Cardiac muscle cell (in vitro differentiated cells and primary cell): ENCODE data around the gene FHOD3. TPM values are rescaled to one million over a fixed set of nuclear protein-coding genes. Genes with fewer than 3 reads are reported as not detected.
A peak's percentile ranks its signal among the peaks of the same experiment; 100 is the strongest.

Experiments
- DNase-seq, 2 donors: peaks; one replicate each; pipeline versions ENCODE4 v3.0.0 to v3.0.0-alpha.2; 2010 to 2017; ENCODE audit warnings: low read depth in 1 of 2, low spot score in 1 of 2
- H3K27ac ChIP-seq: fragments of 200-600 bp; sonication (generic); 2 replicates; pipeline ENCODE4 v1.5.1; 2016
- H3K27me3 ChIP-seq: fragments of 200-600 bp; sonication (generic); 2 replicates; pipeline ENCODE4 v1.6.0; 2016; ENCODE audit warnings: control low read depth
- H3K36me3 ChIP-seq: fragments of 200-600 bp; sonication (generic); 2 replicates; pipeline ENCODE4 v1.5.1; 2016; ENCODE audit warnings: control low read depth
- H3K4me1 ChIP-seq: fragments of 200-600 bp; sonication (generic); 2 replicates; pipeline ENCODE4 v1.8.1; 2017; ENCODE audit warnings: low read depth, mild to moderate bottlenecking, mixed run types
- H3K4me3 ChIP-seq: fragments of 200-600 bp; sonication (generic); 2 replicates; pipeline ENCODE4 v1.5.1; 2016; ENCODE audit warnings: mild to moderate bottlenecking
- H3K9me3 ChIP-seq: fragments of 200-600 bp; sonication (generic); 2 replicates; pipeline ENCODE4 v1.5.1; 2017; ENCODE audit warnings: low read depth, mild to moderate bottlenecking, control low read depth
- CTCF ChIP-seq: IDR thresholded peaks from 2 replicates; pipeline ENCODE4 v1.5.1; 2012; ENCODE audit warnings: low read depth, mild to moderate bottlenecking, low read length
- polyA plus RNA-seq: library from polyadenylated mRNA; unstranded; fragments of >200 nt; fragmentation: Nextera tagmentation; extraction: Ambion mirVana; gene quantifications from 2 replicates; pipeline ENCODE4 v1.2.1, GENCODE V29; 2016
- total RNA-seq: library from RNA; depleted of rRNA; stranded (reverse); fragments of >200 nt; gene quantifications from 2 replicates; pipeline ENCODE4 v1.2.3, GENCODE V29; 2016

The FHOD3 gene
- total and polyA plus RNA-seq, 2 experiments from 2014 or later = 127 to 347 TPM

GRCh38 chr18:36401462-36401861 is 103.9 kb downstream of the FHOD3 start:
- no peak for DNase-seq
- Histone ChIP-seq H3K36me3 (no peaks in the 10 kb centered on the region), H3K9me3 (no peaks in the 10 kb centered on the region), H3K4me3 (no peak overlapping the region), H3K4me1 (peaks cover 46% of the 10 kb centered on the region), H3K27me3 (no peaks in the 10 kb centered on the region), H3K27ac (no peak overlapping the region)
- no peak for TF ChIP-seq CTCF

GRCh38 chr18:36402765-36403396 is 105.4 kb downstream of the FHOD3 start:
- H3K9me3 ChIP-seq = no peaks in the 10 kb centered on the region
- H3K27me3 ChIP-seq = no peaks in the 10 kb centered on the region
- no peak overlapping the region for H3K4me3 ChIP-seq
- peak in 1 of 2 donors; percentile 94 for DNase-seq
- peak; percentile 12 for TF ChIP-seq CTCF
- peak overlapping the region; percentile 20 for H3K27ac ChIP-seq
- H3K36me3 ChIP-seq = no peaks in the 10 kb centered on the region
- peaks cover 40% of the 10 kb centered on the region for H3K4me1 ChIP-seq

DNA sequence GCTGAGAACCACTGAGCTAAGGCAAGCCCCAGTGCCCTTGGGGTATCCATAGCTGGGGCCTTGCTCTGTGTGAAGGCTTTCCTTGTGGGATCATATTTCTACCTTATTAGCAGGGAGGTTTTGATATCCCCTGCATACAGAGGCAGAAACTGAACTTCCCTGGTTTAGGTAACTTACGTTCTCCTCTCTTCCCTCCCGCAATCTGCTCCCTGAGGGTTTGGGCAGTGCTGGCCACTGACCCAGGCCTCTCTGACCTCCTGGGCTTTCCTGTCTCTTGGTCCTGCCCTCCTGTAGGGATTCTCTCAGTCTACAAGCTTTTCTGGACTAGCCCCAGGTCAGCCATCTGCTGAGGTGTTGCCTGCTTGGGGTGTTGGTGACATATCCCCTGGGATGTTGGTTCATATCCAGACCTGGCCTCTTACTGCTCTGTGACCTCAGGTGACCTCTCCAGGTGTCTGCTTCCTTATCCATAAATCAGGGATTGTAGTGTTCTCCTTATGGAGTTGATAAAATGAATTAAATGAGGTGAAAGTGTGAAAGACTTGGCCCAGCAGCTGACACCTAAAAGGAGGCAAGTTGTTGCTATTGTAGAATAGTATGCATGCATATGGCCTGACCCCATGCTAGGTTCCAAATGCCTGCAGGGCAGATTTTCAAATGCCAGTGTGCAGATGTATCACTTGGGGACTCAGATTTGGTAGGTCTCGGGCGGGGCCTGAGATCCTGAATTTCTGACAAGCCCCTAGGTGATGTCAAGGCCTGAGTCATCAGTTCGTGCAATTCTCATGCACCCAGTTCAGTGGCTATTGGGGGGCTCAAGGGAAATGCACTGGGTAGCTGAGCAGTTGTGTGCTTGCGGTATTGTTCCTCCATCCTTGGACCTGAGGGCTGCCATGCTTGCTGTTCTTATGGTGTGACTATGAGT is 106.6 kb downstream of the FHOD3 start:
- no peak for TF ChIP-seq CTCF
- Histone ChIP-seq H3K4me1 (peaks cover 40% of the 10 kb centered on the region), H3K36me3 (no peaks in the 10 kb centered on the region), H3K4me3 (no peak overlapping the region), H3K27ac (peak overlapping the region; percentile 21), H3K9me3 (no peaks in the 10 kb centered on the region), H3K27me3 (no peaks in the 10 kb centered on the region)
- DNase-seq = no peak

DNA sequence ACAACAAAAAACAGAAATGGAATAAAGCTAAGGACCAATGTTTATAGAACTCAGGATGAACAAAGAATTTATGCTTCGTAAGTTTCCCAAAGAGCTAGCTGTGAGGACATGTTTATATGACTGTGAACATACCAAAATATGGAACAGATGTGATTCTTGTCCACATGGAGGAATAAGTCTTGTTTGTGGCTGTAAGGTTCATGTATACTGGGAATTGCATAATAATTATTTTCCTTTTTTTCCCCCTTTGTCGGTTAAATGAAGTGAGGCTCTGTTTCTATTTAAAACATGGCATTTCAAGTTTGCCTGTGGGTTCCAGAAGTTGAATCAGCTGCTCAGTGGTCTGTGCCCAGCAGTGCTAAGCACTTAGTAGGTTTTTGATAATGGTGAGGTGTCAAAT is 108.1 kb downstream of the FHOD3 start:
- no peak for TF ChIP-seq CTCF
- Histone ChIP-seq H3K27me3 (no peaks in the 10 kb centered on the region), H3K4me1 (peaks cover 40% of the 10 kb centered on the region), H3K27ac (peak overlapping the region; percentile 52), H3K9me3 (no peaks in the 10 kb centered on the region), H3K4me3 (no peak overlapping the region), H3K36me3 (no peaks in the 10 kb centered on the region)
- no peak for DNase-seq

GRCh38 chr18:36406805-36407204 is 109.3 kb downstream of the FHOD3 start:
- H3K27me3 ChIP-seq = no peaks in the 10 kb centered on the region
- no peaks in the 10 kb centered on the region for H3K9me3 ChIP-seq
- DNase-seq = no peak
- H3K27ac ChIP-seq = no peak overlapping the region
- no peak overlapping the region for H3K4me3 ChIP-seq
- peaks cover 48% of the 10 kb centered on the region for H3K4me1 ChIP-seq
- no peaks in the 10 kb centered on the region for H3K36me3 ChIP-seq
- no peak for TF ChIP-seq CTCF
